Cardiac muscle cell (in vitro differentiated cells and primary cell): ENCODE measurements around the gene FAM228B. TPM values are rescaled to one million over a fixed set of nuclear protein-coding genes. Genes with fewer than 3 reads are reported as not detected.
A peak's percentile ranks its signal among the peaks of the same experiment; 100 is the strongest.

Source experiments
- DNase-seq, 2 donors: peaks; one replicate each; pipeline versions ENCODE4 v3.0.0 to v3.0.0-alpha.2; 2010 to 2017; ENCODE audit warnings: low read depth in 1 of 2, low spot score in 1 of 2
- H3K27ac ChIP-seq: fragments of 200-600 bp; sonication (generic); 2 replicates; pipeline ENCODE4 v1.5.1; 2016
- H3K27me3 ChIP-seq: fragments of 200-600 bp; sonication (generic); 2 replicates; pipeline ENCODE4 v1.6.0; 2016; ENCODE audit warnings: control low read depth
- H3K36me3 ChIP-seq: fragments of 200-600 bp; sonication (generic); 2 replicates; pipeline ENCODE4 v1.5.1; 2016; ENCODE audit warnings: control low read depth
- H3K4me1 ChIP-seq: fragments of 200-600 bp; sonication (generic); 2 replicates; pipeline ENCODE4 v1.8.1; 2017; ENCODE audit warnings: low read depth, mild to moderate bottlenecking, mixed run types
- H3K4me3 ChIP-seq: fragments of 200-600 bp; sonication (generic); 2 replicates; pipeline ENCODE4 v1.5.1; 2016; ENCODE audit warnings: mild to moderate bottlenecking
- H3K9me3 ChIP-seq: fragments of 200-600 bp; sonication (generic); 2 replicates; pipeline ENCODE4 v1.5.1; 2017; ENCODE audit warnings: low read depth, mild to moderate bottlenecking, control low read depth
- CTCF ChIP-seq: IDR thresholded peaks from 2 replicates; pipeline ENCODE4 v1.5.1; 2012; ENCODE audit warnings: low read depth, mild to moderate bottlenecking, low read length
- polyA plus RNA-seq: library from polyadenylated mRNA; unstranded; fragments of >200 nt; fragmentation: Nextera tagmentation; extraction: Ambion mirVana; gene quantifications from 2 replicates; pipeline ENCODE4 v1.2.1, GENCODE V29; 2016
- total RNA-seq: library from RNA; depleted of rRNA; stranded (reverse); fragments of >200 nt; gene quantifications from 2 replicates; pipeline ENCODE4 v1.2.3, GENCODE V29; 2016

FAM228B gene
- total and polyA plus RNA-seq, 2 experiments from 2014 or later = 16.3 to 60.5 TPM

DNA sequence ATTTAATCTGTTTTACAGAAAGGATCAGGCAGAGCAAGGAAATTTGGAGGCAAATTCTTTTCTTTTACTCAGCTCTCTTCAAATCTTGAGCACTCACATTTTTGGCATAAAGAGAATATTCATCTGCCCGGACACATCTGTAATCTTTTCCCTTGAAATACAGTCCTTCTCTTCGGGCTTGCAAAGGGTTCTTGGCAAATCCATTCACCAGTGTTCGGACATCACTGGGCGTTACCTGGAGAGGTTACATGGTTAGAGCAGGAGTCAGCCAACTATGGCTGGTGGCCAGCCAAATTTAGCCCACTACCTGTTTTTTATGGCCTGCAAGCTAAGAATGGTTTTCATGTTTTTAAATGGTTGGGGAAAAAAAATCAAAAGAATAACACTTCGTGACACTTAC lies 2.2 kb upstream of the FAM228B start:
- H3K4me1 ChIP-seq = peaks cover 10% of the 10 kb centered on the region
- no peaks in the 10 kb centered on the region for H3K36me3 ChIP-seq
- TF ChIP-seq CTCF = no peak
- H3K9me3 ChIP-seq = no peaks in the 10 kb centered on the region
- DNase-seq = no peak
- no peak overlapping the region for H3K27ac ChIP-seq
- H3K27me3 ChIP-seq = no peaks in the 10 kb centered on the region
- no peak overlapping the region for H3K4me3 ChIP-seq

GRCh38 chr2:24121469-24121868 lies 1.8 kb upstream of the FAM228B start:
- H3K27ac ChIP-seq = no peak overlapping the region
- DNase-seq = no peak
- no peaks in the 10 kb centered on the region for H3K27me3 ChIP-seq
- TF ChIP-seq CTCF = no peak
- peaks cover 10% of the 10 kb centered on the region for H3K4me1 ChIP-seq
- H3K4me3 ChIP-seq = no peak overlapping the region
- H3K36me3 ChIP-seq = no peaks in the 10 kb centered on the region
- no peaks in the 10 kb centered on the region for H3K9me3 ChIP-seq

GRCh38 chr2:24122366-24123194 lies 689 bp upstream of the FAM228B start:
- TF ChIP-seq CTCF = no peak
- peak overlapping the region; percentile 59 for H3K4me3 ChIP-seq
- no peaks in the 10 kb centered on the region for H3K9me3 ChIP-seq
- H3K4me1 ChIP-seq = peaks cover 10% of the 10 kb centered on the region
- DNase-seq = no peak
- H3K27ac ChIP-seq = peak overlapping the region; percentile 91
- no peaks in the 10 kb centered on the region for H3K36me3 ChIP-seq
- no peaks in the 10 kb centered on the region for H3K27me3 ChIP-seq

- DNase-seq = peak in 1 of 2 donors; percentile 44
- Histone ChIP-seq H3K27ac (peak overlapping the region; percentile 91), H3K9me3 (no peaks in the 10 kb centered on the region), H3K36me3 (no peaks in the 10 kb centered on the region), H3K4me3 (peak overlapping the region; percentile 59), H3K4me1 (peaks cover 10% of the 10 kb centered on the region), H3K27me3 (no peaks in the 10 kb centered on the region)
- TF ChIP-seq CTCF = no peak
These were observed 782 bp downstream of the FAM228B start for GRCh38 chr2:24123922-24124580.

- no peak for TF ChIP-seq CTCF
- no peak overlapping the region for H3K27ac ChIP-seq
These were observed 2.7 kb downstream of the FAM228B start for GRCh38 chr2:24125956-24126355.

More at GRCh38 chr2:24125956-24126355, 2.7 kb downstream of the FAM228B start:
- Histone ChIP-seq H3K4me3 (no peak overlapping the region), H3K27me3 (no peaks in the 10 kb centered on the region), H3K4me1 (peaks cover 10% of the 10 kb centered on the region), H3K36me3 (no peaks in the 10 kb centered on the region), H3K9me3 (no peaks in the 10 kb centered on the region)
- no peak for DNase-seq
